PC-9 (cell line): ENCODE measurements around the gene KEAP1.

ENCODE experiments used
- EZH2 ChIP-seq: fragments of 200-600 bp; sonication (generic); IDR thresholded peaks from 2 replicates; pipeline ENCODE4 v1.8.0; 2017; ENCODE audit warnings: antibody characterized with exemption, low read depth
- TF ChIP-seq, protein P1 (sequence below): fragments of 200-600 bp; sonication (generic); conservative IDR thresholded peaks from 2 replicates; pipeline ENCODE4 v1.6.1; 2017; ENCODE audit warnings: mixed run types, antibody characterized with exemption, mild to moderate bottlenecking, moderate library complexity

DNA sequence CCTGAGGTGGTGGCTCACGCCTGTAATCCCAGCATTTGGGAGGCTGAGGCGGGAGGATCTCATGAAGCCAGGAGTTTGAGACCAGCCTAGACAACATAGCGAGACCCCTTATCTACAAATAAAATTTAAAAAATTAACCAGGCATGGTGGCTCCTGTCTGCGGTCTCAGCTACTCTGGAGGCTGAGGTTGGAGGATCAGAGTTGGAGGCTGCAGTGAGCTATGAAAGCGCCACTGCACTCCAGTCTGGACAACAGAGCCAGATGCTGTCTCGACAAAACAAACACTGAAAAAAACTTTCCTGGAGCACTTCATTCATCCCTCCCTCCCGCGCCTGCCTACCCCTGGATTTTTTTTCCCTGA is 39.9 kb upstream of the KEAP1 start:
- TF ChIP-seq, protein P1, sequence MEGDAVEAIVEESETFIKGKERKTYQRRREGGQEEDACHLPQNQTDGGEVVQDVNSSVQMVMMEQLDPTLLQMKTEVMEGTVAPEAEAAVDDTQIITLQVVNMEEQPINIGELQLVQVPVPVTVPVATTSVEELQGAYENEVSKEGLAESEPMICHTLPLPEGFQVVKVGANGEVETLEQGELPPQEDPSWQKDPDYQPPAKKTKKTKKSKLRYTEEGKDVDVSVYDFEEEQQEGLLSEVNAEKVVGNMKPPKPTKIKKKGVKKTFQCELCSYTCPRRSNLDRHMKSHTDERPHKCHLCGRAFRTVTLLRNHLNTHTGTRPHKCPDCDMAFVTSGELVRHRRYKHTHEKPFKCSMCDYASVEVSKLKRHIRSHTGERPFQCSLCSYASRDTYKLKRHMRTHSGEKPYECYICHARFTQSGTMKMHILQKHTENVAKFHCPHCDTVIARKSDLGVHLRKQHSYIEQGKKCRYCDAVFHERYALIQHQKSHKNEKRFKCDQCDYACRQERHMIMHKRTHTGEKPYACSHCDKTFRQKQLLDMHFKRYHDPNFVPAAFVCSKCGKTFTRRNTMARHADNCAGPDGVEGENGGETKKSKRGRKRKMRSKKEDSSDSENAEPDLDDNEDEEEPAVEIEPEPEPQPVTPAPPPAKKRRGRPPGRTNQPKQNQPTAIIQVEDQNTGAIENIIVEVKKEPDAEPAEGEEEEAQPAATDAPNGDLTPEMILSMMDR: no peak
- TF ChIP-seq EZH2: no peak
